Gastrocnemius medialis (tissue), 4 donors: Measurements from ENCODE around the gene APOL6. TPM values are rescaled to one million over a fixed set of nuclear protein-coding genes. Genes with fewer than 3 reads are reported as not detected.
A peak's percentile ranks its signal among the peaks of the same experiment; 100 is the strongest.

Experiments used
- ATAC-seq, 2 donors: fragments of 150-250 bp; one replicate each; pipeline ENCODE4 v1.9.1; 2016
- DNase-seq, 2 donors: peaks; one replicate each; pipeline ENCODE4 v3.0.0-alpha.2; 2019
- H3K27ac ChIP-seq, 4 donors: fragments of 200-600 bp; sonication (generic); 1 replicate in 1 of 4; 2 replicates in 3 of 4; pipeline ENCODE4 v1.5.1; 2016 to 2018; ENCODE audit warnings: mild to moderate bottlenecking in 2 of 4, moderate library complexity in 1 of 4
- H3K27me3 ChIP-seq, 3 donors: fragments of 200-600 bp; sonication (generic) in 2 of 3; 1 replicate in 1 of 3; 2 replicates in 2 of 3; pipeline versions ENCODE4 v1.5.1 to v1.6.0; 2016 to 2019; ENCODE audit warnings: mild to moderate bottlenecking in 1 of 3, moderate library complexity in 1 of 3
- H3K36me3 ChIP-seq, 2 donors: fragments of 200-600 bp; sonication (generic) in 1 of 2; one replicate each; pipeline ENCODE4 v1.5.1; 2017 to 2018
- H3K4me1 ChIP-seq, 2 donors: fragments of 200-600 bp; sonication (generic) in 1 of 2; one replicate each; pipeline ENCODE4 v1.5.1; 2016 to 2017; ENCODE audit warnings: mild to moderate bottlenecking in 2 of 2
- H3K4me3 ChIP-seq, 4 donors: fragments of 200-600 bp; sonication (generic) in 3 of 4; 1 replicate in 1 of 4; 2 replicates in 3 of 4; pipeline ENCODE4 v1.5.1; 2016 to 2019; ENCODE audit warnings: mild to moderate bottlenecking in 2 of 4
- H3K9me3 ChIP-seq, 3 donors: fragments of 200-600 bp; sonication (generic) in 2 of 3; 1 replicate in 1 of 3; 2 replicates in 2 of 3; pipeline ENCODE4 v1.5.1; 2016 to 2019
- POLR2A ChIP-seq, 2 donors: fragments of 450-650 bp; IDR thresholded peaks; one replicate each; pipeline ENCODE4 v1.6.1; 2017; ENCODE audit warnings: antibody characterized with exemption in 2 of 2, mild to moderate bottlenecking in 2 of 2, moderate library complexity in 2 of 2
- in situ Hi-C, 4 donors: fragments of 200-750 bp; cut with MboI; loops; one replicate each; pipeline versions ENCODE4 v1.15.0 to v1.8.0; 2017; ENCODE audit warnings: low sequenced_read_pairs in 4 of 4
- intact Hi-C: fragments of 100-400 bp; cut with DNase I; formaldehyde crosslinking; loops from one replicate; pipeline ENCODE4 v1.15.1; 2023; ENCODE audit warnings: low total_unique reads
- total RNA-seq, 4 donors: library from RNA; depleted of rRNA; stranded (reverse); fragments of >200 nt; gene quantifications; one replicate each; pipeline versions ENCODE4 v1.1.0 to v1.2.3, GENCODE V29; 2016
- TF ChIP-seq, protein P1 (sequence below), 5 experiments: fragments of 450-650 bp in 3 of 5; fragments of 200-600 bp in 2 of 5; sonication (generic) in 2 of 5; IDR thresholded peaks in 4 of 5; conservative IDR thresholded peaks in 1 of 5; 1 replicate in 4 of 5; 2 replicates in 1 of 5; pipeline ENCODE4 v1.5.1; 2016 to 2019; ENCODE audit warnings: antibody characterized with exemption in 5 of 5, mild to moderate bottlenecking in 3 of 5, moderate library complexity in 3 of 5

The APOL6 gene
- total RNA-seq, 4 donors from 2014 or later, result 1.5 to 4.5 (median 2.9) TPM

DNA sequence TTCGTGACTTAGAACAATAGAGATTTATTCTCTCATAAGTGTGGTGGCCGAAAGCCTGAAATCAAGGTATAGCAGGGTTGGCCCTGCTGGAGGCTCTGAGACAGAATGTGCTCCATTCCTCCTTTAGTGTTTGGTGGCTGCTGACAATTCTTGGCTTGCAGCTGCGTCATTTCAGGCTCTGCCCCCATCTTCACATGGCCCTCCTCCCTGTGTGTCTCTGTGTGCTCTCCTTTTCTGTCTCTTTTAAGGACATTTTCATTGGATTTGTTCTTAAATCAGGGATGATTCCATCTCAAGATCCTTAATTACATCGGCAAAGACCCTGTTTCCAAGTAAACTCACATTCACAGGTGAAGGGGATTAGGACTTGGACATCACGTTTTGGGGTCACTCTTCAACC lies 10.2 kb upstream of the APOL6 start:
- DNase-seq (no peak), ATAC-seq (no peak)
- TF ChIP-seq, protein P1, sequence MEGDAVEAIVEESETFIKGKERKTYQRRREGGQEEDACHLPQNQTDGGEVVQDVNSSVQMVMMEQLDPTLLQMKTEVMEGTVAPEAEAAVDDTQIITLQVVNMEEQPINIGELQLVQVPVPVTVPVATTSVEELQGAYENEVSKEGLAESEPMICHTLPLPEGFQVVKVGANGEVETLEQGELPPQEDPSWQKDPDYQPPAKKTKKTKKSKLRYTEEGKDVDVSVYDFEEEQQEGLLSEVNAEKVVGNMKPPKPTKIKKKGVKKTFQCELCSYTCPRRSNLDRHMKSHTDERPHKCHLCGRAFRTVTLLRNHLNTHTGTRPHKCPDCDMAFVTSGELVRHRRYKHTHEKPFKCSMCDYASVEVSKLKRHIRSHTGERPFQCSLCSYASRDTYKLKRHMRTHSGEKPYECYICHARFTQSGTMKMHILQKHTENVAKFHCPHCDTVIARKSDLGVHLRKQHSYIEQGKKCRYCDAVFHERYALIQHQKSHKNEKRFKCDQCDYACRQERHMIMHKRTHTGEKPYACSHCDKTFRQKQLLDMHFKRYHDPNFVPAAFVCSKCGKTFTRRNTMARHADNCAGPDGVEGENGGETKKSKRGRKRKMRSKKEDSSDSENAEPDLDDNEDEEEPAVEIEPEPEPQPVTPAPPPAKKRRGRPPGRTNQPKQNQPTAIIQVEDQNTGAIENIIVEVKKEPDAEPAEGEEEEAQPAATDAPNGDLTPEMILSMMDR (IDR thresholded peaks at IDR 0.05 in 4 of 5, conservative IDR thresholded peaks at IDR 0.05 in 1 of 5), result no peak
- TF ChIP-seq POLR2A (IDR thresholded peaks at IDR 0.05), result no peak
- Histone ChIP-seq H3K36me3 (no peaks in the 10 kb centered on the region), H3K4me3 (peak overlapping the region in 1 of 4 donors; percentile 10), H3K4me1 (peaks cover 18 to 19% of the 10 kb centered on the region in 2 donors), H3K9me3 (no peaks in the 10 kb centered on the region), H3K27ac (peak overlapping the region; percentile 50 to 79 (median 73)), H3K27me3 (no peaks in the 10 kb centered on the region)
- intact Hi-C loops (no loop called here), in situ Hi-C loops (loop anchor here in 3 of 4 donors (5.0 to 25.0 kb wide), 4 partner anchors 97 to 487 kb away; no protein-coding TSS in a partner anchor)

DNA sequence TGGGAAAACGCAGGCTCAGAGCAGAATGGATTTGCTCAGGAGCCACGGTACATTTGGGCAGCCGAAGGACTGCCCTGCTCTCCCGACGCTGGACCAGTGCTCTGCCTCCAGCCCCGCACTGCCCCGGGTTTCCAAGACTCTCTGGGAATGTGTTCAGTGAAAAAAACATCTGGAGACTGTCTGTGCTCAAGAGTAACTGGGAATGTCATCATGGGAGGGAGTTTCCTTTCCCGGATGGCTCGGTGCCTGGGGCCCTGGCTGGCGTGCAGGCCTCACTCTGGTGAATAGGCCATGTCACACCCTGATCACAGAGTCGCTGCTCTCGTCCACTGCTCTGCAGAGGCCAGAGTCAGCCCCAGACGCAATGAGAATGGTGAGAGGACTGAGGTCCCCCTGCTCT lies 9.8 kb upstream of the APOL6 start:
- H3K27ac ChIP-seq, result peak overlapping the region; percentile 50 to 79 (median 73)
- ATAC-seq, result peak; percentile 91 to 93
- intact Hi-C loops, result no loop called here
- peak overlapping the region in 1 of 4 donors; percentile 10 for H3K4me3 ChIP-seq
- H3K36me3 ChIP-seq, result no peaks in the 10 kb centered on the region
- in situ Hi-C loops, result loop anchor here in 3 of 4 donors (5.0 to 25.0 kb wide), 4 partner anchors 96 to 486 kb away; no protein-coding TSS in a partner anchor
- peak; percentile 57 to 86 for DNase-seq
- H3K4me1 ChIP-seq, result peaks cover 18 to 19% of the 10 kb centered on the region in 2 donors
- no peak for TF ChIP-seq POLR2A (IDR thresholded peaks at IDR 0.05)
- TF ChIP-seq, protein P1 (IDR thresholded peaks at IDR 0.05 in 4 of 5, conservative IDR thresholded peaks at IDR 0.05 in 1 of 5), result no peak
- H3K27me3 ChIP-seq, result no peaks in the 10 kb centered on the region
- H3K9me3 ChIP-seq, result no peaks in the 10 kb centered on the region

DNA sequence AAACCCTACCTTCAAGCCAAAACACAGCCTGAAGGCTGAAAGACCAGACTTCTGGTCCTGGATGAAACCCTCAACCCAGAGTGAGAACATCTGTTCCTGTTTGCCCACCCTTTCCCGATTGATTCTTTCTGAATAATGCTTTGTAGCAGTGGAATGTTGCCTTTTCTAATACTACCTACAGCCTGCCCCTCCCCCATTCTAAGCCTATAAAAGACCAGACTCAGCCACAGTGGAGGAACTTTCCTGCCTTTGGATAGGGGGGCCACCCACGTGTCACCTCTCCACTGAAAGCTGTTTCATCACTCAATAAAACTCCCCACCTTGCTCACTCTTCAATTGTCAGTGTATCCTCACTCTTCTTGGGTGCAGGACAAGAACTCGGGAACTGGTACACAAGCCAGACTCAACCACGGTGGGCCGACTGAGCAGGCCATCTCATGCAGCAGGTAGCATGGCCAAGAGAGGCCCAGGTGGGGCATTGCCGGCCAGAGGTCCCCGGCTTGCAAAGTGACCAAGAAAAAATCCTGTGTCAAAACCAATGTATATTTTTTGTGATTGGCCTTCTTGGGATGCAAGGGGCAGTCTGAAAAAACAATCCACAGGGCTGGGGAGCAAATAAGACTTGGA lies 6.6 kb upstream of the APOL6 start:
- intact Hi-C loops, result no loop called here
- Histone ChIP-seq H3K9me3 (no peaks in the 10 kb centered on the region), H3K36me3 (no peaks in the 10 kb centered on the region), H3K4me3 (no peak overlapping the region), H3K4me1 (peaks cover 18 to 22% of the 10 kb centered on the region in 2 donors), H3K27me3 (no peaks in the 10 kb centered on the region), H3K27ac (no peak overlapping the region)
- DNase-seq (no peak), ATAC-seq (no peak)
- TF ChIP-seq POLR2A (IDR thresholded peaks at IDR 0.05), result no peak
- TF ChIP-seq, protein P1 (IDR thresholded peaks at IDR 0.05 in 4 of 5, conservative IDR thresholded peaks at IDR 0.05 in 1 of 5), result no peak
- in situ Hi-C loops, result loop anchor here in 1 of 4 donors (25.0 kb wide), 1 partner anchor 271 kb away; no protein-coding TSS in a partner anchor

- H3K36me3 ChIP-seq, result no peaks in the 10 kb centered on the region
- no peak overlapping the region for H3K4me3 ChIP-seq
- intact Hi-C loops, result no loop called here
- in situ Hi-C loops, result loop anchor here in 1 of 4 donors (25.0 kb wide), 1 partner anchor 270 kb away; no protein-coding TSS in a partner anchor
- DNase-seq, result no peak
- no peak for TF ChIP-seq POLR2A (IDR thresholded peaks at IDR 0.05)
- TF ChIP-seq, protein P1 (IDR thresholded peaks at IDR 0.05 in 4 of 5, conservative IDR thresholded peaks at IDR 0.05 in 1 of 5), result no peak
- no peak overlapping the region for H3K27ac ChIP-seq
- no peaks in the 10 kb centered on the region for H3K27me3 ChIP-seq
- peaks cover 25 to 29% of the 10 kb centered on the region in 2 donors for H3K4me1 ChIP-seq
- no peak for ATAC-seq
- H3K9me3 ChIP-seq, result no peaks in the 10 kb centered on the region
Measured at GRCh38 chr22:35642305-35642741, 5.9 kb upstream of the APOL6 start.
